ENCODE results near the gene MAP1LC3B.
"Not testable (repeated sequence)": the region's sequence is repeated elsewhere in the genome, so short reads cannot be mapped to it uniquely, and the experiment has no call there.

- TF ChIP-seq, protein P1, sequence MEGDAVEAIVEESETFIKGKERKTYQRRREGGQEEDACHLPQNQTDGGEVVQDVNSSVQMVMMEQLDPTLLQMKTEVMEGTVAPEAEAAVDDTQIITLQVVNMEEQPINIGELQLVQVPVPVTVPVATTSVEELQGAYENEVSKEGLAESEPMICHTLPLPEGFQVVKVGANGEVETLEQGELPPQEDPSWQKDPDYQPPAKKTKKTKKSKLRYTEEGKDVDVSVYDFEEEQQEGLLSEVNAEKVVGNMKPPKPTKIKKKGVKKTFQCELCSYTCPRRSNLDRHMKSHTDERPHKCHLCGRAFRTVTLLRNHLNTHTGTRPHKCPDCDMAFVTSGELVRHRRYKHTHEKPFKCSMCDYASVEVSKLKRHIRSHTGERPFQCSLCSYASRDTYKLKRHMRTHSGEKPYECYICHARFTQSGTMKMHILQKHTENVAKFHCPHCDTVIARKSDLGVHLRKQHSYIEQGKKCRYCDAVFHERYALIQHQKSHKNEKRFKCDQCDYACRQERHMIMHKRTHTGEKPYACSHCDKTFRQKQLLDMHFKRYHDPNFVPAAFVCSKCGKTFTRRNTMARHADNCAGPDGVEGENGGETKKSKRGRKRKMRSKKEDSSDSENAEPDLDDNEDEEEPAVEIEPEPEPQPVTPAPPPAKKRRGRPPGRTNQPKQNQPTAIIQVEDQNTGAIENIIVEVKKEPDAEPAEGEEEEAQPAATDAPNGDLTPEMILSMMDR (IDR thresholded peaks at IDR 0.05): not testable (repeated sequence)
- TF ChIP-seq POLR2A (IDR thresholded peaks at IDR 0.05): not testable (repeated sequence)
Observed at GRCh38 chr16:87389914-87390313, 2.2 kb upstream of the MAP1LC3B start.

Data from uterus (tissue), 2 donors.